GM19025 (cell line): Measurements from ENCODE around the gene NKPD1.

Source experiments
- ATAC-seq: cut with Tn5 transposase; IDR thresholded peaks from one replicate; pipeline ENCODE4 v1.9.1; 2021; ENCODE audit warnings: mild to moderate bottlenecking, low read depth, moderate library complexity; ENCODE audit not compliant: unreplicated experiment

NKPD1 gene

DNA sequence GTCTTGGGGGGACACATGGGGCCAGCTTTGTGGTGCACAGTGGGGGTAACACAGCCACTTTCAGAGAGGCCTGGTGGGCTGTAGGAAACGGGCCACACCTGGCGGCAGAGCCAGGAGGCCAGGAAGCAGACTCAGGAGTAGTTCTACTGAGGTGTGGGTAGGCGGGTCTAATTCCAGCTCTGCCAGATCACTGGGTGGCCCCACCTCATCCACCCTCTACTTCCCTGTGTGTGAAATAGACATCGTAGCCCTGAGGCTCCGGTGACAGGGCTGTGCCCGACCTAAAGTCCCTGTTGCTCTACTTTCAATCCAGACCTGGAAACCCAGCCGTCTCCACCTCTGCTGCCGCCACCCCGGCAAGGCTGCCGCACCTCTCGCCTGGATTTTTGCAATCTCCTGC, 4.0 kb downstream of the NKPD1 start:
- no peak for ATAC-seq

DNA sequence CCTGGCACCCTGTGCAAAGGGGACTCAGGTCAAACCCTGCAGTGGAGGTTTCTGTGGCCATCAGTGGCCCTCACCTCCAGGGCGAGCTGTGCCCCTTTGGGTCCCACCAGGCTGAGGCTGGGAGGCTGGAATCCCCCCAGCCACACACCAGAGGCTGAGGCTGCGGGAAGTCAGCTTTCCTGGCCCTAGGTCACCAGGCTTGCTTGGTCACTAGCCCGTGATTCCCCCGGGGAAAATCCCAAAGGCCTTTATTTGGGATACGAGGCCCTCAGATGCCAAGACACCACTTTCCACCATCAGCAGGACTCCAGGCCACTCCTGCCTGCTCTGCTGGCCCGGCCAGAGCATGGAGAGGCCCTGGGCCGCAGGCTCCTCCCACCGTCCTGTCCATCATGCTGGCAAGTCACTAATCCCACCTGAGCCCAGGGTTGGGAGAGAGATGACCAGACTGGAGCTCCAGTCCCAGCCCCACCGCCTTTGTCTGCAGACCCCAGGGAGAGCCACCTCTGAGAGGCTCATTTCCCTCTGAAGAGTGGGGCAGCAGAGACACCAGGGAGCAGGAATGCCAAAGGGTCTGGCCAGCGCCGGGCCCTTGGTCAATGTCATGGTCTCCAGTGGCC, 4.7 kb downstream of the NKPD1 start:
- ATAC-seq, result no peak

DNA sequence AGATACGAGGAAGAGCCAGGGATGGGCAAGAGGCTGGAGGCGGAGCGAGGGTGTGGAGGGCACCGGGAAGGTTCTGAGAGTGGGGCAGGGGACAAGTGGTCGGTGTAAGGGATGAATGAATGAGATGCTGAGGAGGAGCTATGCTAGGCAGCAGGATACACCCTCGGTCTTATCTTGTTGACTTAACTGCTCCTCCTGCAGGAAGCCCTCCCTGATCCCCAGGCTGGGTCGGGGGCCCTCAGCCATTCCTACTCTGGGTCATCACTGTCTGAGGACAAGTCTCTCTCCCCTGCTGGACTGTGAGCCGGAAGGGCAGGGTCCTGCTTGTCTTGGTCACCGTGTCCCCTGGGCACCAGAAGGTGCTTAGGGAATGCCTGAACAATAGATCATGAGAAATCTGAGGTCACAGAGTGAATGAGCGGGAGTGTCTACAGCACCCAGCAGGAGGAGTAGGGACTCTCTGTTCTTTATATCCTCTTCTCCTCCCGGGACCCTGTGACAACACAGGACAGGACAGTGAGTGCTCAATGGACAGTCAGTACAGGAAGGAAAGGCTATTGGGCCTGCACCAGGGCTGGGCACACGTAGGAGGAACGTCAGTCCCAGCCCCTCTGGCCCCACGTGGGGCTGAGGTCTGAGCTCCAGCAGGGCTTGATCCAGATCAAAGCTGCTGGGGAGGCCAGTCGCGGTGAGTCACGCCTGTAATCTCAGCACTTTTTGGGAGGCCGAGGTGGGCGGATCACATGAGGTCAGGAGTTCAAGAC, 6.5 kb downstream of the NKPD1 start:
- no peak for ATAC-seq

DNA sequence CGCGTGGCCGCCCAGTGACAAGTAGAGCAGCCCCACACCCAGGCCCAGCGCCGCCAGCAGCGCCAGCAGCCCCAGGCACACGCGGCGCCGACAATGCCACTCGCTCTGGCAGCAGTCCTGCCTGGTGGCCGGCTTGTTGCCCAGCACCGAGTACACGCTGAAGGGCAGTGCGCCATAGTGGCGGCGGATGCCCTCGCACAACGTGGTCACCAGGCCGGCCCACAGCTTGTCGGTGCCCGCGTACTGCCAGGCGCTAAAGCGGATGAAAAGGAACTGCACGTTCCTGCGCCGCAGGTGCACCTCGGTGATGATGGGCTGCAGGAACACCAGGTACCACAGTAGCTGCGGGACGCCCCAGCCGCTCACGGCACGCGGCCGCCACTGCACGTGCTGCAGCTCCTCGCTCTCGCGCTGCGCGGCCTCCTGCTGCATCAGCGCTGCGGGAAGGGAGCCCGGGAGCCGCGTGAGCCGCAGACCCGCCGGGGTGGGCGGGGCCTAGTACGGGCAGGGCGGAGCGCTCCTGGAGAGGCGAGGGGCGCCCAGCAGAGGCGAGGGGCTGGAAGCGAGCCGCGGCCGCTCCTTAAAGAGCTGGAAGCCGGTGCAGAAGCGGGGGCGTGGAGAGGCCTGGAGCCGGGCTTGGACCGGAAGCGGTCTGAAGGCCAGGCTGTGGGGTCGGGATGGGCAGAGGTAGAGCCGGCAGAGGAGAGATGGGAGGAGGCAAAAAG, 7.3 kb downstream of the NKPD1 start:
- ATAC-seq, result no peak

DNA sequence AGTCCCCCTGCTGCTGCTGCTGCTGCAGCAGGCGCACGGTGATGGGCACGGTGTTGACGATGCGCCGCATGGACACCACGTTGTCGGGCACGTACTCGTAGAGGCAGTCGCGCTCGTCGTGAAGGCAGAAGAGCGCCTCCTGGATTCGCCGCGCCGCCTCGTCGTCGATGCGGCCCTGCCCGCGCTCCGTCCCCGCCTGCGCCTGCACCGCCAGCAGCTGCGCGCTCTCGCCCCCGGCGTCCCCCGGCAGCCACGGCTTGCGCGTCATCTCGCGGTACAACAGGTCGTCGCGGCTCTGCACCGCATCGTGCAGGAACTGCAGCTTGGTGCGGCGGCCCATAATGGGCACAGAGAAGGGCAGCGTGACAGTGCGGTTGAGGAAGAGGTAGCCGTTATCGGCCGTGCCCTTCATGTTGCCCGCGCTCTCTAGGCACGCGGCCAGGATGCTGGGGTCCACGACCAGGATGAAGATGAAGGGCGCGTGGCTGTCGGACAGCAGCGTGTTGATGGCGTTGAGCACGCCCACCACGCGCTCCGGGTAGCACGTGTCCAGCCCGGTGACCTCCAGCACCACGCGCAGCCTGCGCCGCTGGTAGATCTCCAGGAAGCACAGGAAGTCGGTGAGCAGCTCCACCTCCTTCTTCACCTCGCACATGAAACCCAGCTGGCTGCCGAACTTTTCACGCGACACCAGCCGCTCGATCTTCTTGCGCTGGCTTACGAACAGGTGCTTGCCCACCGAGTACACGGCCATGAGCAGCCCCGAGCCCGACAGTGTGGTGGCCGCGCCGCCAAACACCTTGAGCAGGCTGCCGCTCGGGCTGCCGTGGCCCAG, 8.1 kb downstream of the NKPD1 start:
- no peak for ATAC-seq

DNA sequence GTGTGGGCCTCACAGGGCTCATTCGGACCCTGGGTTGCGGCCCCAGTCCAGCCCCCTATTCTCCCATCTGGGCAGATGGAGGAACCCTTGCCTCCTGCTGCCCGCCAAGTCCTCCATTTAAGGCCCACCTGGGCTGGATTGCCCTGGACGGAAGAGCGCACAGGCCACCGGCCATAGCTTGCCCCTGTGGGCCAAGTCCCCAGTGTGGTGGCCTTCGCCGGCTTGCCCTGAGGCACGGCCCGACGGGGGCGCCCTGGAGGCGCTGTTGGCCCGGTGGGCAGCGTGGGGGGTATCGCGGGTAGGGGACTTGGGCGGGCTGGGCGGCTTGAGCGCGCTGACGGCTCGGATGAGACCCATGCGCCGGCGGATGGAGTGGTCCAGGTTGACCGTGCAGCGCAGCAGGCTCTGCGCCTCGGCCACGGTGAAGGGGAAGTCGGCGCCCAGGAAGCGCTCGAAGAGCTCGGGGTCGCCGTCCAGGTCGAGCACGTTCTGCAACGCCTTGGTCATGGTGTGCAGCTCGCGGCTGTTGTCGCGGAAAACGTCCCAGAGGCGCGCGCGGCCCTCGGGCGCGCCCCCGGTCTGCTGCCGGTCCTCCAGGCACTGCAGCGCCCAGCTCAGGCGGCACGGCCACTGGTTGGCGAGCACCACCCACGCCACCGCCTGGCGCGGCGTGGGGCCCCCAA, 8.8 kb downstream of the NKPD1 start:
- ATAC-seq, result no peak

DNA sequence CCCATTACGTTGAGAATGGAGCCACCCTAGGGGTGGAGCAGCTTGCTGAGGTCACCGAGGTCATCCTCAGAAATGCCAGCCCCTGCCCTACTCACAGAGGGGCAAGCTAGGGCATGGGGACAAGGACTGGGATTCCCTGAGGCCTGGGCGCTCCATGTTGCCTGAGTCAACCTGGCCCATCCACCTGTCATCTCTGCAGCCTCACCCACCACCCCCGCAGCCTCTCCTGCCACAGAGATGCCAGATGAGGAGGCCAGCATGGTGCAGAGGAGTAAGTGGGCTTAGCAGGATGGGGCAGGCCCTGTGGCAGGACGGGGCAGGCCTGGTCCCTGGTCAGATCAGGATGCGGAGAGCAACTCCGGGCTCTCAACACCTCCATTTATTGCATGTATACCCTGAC, 9.5 kb downstream of the NKPD1 start:
- ATAC-seq, result no peak

DNA sequence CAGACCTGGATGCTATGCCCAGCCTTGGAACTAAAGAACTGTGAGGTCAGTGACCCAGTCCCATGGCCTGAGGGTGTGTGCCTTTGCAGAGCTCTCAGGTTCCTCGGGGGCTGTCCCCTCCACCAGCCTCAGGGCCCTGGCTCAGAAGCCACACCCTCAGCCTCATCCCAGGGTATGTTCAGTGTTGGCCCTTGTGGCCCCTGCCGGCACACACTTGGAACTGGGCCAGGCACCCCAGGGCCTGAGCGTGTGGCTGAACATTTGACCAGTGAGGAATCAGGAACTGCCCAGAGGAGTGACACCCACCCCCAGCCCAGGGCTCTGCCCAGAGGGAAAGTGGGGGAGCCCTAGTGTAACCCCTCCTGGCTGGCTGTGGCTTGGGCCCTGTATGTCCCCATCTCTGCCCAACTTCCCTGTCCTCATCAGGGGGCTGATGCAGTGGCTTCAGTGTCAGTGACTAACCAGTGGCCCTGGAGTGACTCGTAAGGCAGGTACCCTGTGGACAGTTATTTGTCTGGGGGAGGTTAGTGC, 10.0 kb downstream of the NKPD1 start:
- ATAC-seq, result no peak

DNA sequence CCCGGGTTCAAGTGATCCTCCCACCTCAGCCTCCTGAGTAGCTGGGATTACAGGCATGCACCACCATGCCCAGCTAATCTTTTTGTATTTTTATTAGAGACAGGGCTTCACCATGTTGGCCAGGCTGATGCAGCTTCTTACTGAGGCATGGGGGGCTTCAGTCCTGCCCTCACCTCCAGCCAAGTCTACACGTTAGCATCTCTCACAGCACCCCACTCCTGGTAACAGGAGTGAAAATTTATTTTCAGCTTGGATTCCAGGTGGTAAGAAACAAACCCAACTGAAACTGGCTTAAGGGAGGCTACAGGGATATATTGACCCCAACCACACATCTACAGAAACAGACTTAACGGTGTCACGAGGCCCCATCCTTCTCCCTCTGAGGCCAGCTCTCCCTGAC, 10.6 kb downstream of the NKPD1 start:
- ATAC-seq, result no peak

DNA sequence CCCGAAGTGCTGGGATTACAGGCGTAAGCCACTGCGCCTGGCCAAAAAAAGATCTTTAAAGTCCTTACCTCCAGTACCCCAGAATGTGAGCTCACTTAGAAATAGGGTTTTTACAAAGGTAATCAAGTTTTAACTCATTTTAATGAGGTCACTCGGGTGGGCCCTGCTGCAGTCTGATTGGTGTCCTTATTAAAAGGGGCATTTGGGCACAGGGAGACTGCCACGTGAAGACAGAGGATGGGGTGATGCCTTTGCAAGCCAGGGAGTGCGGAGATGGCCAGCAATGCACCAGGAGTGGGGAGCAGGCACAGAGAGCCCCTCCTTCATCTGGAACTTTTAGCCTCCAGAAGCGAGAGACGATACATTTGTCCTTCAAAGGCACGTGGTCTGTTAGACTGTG, 11.7 kb downstream of the NKPD1 start:
- ATAC-seq, result no peak

DNA sequence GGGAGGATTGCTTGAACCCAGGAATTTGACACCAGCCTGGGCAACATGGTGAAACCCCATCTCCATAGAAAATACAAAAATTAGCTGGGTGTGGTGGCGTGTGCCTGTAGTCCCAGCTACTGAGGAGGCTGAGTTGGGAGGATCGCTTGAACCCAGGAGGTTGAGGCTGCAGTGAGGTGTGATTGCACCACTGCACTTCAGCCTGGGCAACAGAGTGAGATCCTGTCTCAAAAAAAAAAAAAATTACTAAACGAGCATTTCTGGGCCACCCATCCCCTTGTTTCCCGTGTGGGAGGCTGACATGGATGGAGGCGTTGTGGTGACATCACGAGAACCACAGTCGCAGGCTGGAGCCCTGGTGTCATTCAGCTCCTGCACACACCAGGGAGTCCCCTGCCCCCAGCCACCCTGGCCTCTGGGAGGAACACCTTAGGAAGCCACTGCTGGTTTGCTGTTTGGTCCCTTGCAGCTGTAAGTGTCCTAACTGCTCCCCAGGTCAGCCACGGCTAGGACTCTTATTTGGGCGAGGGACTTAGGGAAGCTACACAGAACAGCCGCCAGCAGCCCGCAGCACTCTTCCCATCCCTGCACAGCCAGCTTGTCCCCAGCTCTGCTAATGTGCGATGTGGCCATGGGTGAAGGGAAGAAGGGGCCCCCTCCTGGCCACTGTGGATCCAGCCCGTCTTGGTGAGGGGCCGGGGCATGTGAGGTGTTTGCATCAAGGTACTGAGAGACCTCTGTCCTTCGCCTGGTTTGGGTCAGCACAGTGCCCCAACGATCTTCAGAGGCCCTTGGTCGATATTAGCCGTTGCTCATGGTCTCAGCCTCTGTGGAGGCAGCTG, 12.7 kb downstream of the NKPD1 start:
- ATAC-seq, result no peak

- ATAC-seq, result no peak
These were observed 14.0 kb downstream of the NKPD1 start for GRCh38 chr19:45146741-45147205.

DNA sequence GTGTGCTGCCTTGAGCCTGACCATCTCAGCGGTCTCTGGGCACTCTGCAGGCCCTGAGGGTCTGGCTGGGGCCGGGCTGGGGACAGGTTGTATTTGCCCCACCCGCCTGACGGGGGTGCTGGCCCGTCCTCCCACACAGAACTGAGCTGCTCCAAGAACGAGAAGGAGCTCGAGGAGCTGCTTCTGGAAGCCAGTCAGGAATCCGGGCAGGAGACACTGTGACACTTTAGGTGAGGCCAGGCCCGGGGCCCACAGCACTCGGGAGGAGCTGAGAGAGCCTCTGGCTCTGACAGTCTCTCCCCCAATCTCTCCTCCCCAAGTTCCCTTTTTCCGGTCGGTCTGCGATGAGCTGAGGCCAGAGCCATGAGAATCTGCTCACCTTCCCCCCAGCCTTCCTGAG, 14.5 kb downstream of the NKPD1 start:
- ATAC-seq, result no peak

DNA sequence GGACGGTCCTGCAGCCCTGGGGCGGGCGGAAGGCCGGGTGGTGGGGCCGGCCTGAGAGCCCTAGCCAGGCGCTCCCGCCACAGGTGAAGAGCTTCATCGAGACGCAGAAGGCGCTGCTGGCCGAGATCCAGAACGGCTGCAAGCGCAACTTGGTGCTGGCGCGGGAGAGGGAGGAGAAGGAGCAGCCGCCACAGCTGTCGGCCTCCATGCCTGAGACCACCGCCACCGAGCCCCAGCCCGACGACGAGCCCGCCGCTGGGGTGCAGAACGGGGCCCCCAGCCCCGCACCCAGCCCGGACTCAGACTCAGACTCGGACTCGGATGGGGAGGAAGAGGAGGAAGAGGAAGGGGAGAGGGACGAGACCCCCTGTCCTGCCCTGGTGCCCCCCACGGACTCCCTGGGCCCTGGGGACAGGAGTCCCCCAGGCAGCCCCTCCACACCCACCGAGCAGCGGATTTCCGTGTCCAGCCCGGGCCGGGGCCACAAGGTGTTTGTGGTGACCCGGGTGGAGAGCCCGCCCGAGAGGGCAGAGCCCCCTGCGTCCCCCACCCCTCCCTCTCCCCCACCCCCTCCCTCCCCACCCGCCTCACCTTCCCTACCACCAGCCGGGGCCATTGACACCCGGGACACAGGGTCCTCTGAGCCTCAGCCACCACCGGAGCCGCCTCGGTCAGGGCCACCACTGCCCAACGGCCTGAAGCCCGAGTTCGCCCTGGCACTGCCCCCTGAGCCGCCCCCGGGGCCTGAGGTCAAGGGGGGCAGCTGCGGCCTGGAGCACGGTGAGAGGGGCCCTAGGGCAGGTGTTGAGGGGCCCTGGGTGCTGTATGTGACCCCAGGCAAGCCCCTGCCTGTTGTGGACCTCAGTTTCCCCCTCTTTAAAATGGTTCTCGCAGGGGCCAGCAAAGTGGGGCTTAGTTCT, 15.3 kb downstream of the NKPD1 start:
- ATAC-seq, result no peak

GRCh38 chr19:45144431-45145269, 16.1 kb downstream of the NKPD1 start:
- no peak for ATAC-seq

- no peak for ATAC-seq
These were observed 18.1 kb downstream of the NKPD1 start for GRCh38 chr19:45142726-45143110.
